ENCODE data around the gene CGREF1.

The CGREF1 gene

DNA sequence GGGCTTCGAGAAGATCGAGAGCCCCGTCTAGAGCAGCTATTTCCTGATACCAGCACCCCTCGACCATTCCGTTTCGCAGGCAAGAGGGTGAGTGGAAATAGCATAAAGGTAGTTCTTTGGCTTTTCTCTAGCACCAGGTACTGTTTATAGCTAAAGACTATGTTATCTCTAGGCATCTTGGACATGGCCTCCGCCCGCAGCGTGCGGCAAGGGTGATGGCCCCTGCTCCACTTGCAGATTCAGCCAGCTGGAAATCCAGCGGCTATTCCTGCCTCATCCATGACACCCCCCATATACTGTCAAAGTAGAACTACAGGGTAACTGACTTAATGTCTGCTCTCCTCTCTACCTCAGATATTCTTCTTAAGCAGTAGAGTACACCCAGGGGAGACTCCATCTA lies 64.2 kb downstream of the CGREF1 start:
- Histone ChIP-seq H3K4me3 (replicated peaks; ENCODE audit: insufficient read depth, low read length) (no peak overlapping the region), H3K27ac (replicated peaks) (no peak overlapping the region), H3K27me3 (ENCODE audit: insufficient read depth, poor library complexity, severe bottlenecking) (no peaks in the 10 kb centered on the region)
- no peak for TF ChIP-seq POLR2AphosphoS5 (IDR thresholded peaks at IDR 0.05; ENCODE audit: low read depth)
- TF ChIP-seq, protein P1, sequence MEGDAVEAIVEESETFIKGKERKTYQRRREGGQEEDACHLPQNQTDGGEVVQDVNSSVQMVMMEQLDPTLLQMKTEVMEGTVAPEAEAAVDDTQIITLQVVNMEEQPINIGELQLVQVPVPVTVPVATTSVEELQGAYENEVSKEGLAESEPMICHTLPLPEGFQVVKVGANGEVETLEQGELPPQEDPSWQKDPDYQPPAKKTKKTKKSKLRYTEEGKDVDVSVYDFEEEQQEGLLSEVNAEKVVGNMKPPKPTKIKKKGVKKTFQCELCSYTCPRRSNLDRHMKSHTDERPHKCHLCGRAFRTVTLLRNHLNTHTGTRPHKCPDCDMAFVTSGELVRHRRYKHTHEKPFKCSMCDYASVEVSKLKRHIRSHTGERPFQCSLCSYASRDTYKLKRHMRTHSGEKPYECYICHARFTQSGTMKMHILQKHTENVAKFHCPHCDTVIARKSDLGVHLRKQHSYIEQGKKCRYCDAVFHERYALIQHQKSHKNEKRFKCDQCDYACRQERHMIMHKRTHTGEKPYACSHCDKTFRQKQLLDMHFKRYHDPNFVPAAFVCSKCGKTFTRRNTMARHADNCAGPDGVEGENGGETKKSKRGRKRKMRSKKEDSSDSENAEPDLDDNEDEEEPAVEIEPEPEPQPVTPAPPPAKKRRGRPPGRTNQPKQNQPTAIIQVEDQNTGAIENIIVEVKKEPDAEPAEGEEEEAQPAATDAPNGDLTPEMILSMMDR (IDR thresholded peaks at IDR 0.05; ENCODE audit: insufficient read depth, low read length): no peak
- TF ChIP-seq, protein P2, sequence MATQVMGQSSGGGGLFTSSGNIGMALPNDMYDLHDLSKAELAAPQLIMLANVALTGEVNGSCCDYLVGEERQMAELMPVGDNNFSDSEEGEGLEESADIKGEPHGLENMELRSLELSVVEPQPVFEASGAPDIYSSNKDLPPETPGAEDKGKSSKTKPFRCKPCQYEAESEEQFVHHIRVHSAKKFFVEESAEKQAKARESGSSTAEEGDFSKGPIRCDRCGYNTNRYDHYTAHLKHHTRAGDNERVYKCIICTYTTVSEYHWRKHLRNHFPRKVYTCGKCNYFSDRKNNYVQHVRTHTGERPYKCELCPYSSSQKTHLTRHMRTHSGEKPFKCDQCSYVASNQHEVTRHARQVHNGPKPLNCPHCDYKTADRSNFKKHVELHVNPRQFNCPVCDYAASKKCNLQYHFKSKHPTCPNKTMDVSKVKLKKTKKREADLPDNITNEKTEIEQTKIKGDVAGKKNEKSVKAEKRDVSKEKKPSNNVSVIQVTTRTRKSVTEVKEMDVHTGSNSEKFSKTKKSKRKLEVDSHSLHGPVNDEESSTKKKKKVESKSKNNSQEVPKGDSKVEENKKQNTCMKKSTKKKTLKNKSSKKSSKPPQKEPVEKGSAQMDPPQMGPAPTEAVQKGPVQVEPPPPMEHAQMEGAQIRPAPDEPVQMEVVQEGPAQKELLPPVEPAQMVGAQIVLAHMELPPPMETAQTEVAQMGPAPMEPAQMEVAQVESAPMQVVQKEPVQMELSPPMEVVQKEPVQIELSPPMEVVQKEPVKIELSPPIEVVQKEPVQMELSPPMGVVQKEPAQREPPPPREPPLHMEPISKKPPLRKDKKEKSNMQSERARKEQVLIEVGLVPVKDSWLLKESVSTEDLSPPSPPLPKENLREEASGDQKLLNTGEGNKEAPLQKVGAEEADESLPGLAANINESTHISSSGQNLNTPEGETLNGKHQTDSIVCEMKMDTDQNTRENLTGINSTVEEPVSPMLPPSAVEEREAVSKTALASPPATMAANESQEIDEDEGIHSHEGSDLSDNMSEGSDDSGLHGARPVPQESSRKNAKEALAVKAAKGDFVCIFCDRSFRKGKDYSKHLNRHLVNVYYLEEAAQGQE (IDR thresholded peaks at IDR 0.05; ENCODE audit: insufficient replicate concordance, low read depth): no peak
- TF ChIP-seq GABPA (IDR thresholded peaks at IDR 0.05; ENCODE audit: low read depth): no peak
- TF ChIP-seq SPI1 (IDR thresholded peaks at IDR 0.05; ENCODE audit: borderline replicate concordance, low read depth): no peak
- DNase-seq (ENCODE audit: low read depth in 1 of 2, low spot score in 1 of 2): no peak

DNA sequence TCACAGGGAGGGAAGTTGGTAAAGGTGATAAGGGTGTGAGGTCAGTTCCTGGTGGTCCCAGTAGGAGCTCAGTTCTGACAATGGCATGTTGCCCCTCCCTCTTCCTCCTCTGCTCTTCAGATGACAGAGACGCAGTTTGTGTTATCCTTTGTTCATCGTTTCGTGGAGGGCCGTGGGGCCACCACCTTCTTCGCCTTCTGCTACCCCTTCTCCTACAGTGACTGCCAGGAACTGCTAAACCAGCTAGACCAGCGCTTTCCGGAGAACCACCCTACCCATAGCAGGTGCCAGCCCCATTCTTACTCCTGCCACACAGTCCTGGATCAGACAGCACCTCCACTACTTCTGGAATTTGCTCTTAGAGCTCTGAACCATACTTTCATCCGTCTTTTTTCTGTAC lies 65.2 kb downstream of the CGREF1 start:
- H3K27me3 ChIP-seq (ENCODE audit: insufficient read depth, poor library complexity, severe bottlenecking): no peaks in the 10 kb centered on the region
- DNase-seq (ENCODE audit: low read depth in 1 of 2, low spot score in 1 of 2): no peak
- H3K27ac ChIP-seq (replicated peaks): no peak overlapping the region
- H3K4me3 ChIP-seq (replicated peaks; ENCODE audit: insufficient read depth, low read length): no peak overlapping the region
- no peak for TF ChIP-seq SPI1 (IDR thresholded peaks at IDR 0.05; ENCODE audit: borderline replicate concordance, low read depth)
- TF ChIP-seq, protein P2 (IDR thresholded peaks at IDR 0.05; ENCODE audit: insufficient replicate concordance, low read depth): no peak

DNA sequence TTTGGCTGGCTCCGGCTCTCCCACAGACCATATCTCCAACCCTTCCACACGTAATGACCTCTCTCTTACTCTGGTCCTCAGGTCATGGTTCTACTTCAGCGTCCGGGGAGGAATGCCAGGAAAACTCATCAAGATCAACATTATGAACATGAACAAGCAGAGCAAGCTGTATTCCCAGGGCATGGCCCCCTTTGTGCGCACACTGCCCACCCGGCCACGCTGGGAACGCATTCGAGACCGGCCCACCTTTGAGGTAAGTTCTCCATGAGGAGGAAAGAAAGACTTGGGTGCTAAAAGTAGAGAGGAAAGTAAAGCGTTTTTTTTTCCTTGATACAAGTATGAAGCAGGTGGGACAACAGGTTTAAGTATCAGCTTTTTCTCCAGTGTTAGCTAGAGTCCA lies 65.6 kb downstream of the CGREF1 start:
- TF ChIP-seq, protein P1 (IDR thresholded peaks at IDR 0.05; ENCODE audit: insufficient read depth, low read length): no peak
- TF ChIP-seq GABPA (IDR thresholded peaks at IDR 0.05; ENCODE audit: low read depth) (no peak), SPI1 (IDR thresholded peaks at IDR 0.05; ENCODE audit: borderline replicate concordance, low read depth) (no peak), POLR2AphosphoS5 (IDR thresholded peaks at IDR 0.05; ENCODE audit: low read depth) (no peak)
- TF ChIP-seq, protein P2 (IDR thresholded peaks at IDR 0.05; ENCODE audit: insufficient replicate concordance, low read depth): no peak
- no peak for DNase-seq (ENCODE audit: low read depth in 1 of 2, low spot score in 1 of 2)
- Histone ChIP-seq H3K27me3 (ENCODE audit: insufficient read depth, poor library complexity, severe bottlenecking) (no peaks in the 10 kb centered on the region), H3K27ac (replicated peaks) (no peak overlapping the region), H3K4me3 (replicated peaks; ENCODE audit: insufficient read depth, low read length) (no peak overlapping the region)

Data from HL-60 (cell line).